KG1 (cell line): Measurements from ENCODE around the gene SLC31A2.
A peak's percentile ranks its signal among the peaks of the same experiment; 100 is the strongest.

Experiments
- DNase-seq: peaks from one replicate; lab custom pipeline; 2025; lab: John Stamatoyannopoulos, UW

SLC31A2 gene

DNA sequence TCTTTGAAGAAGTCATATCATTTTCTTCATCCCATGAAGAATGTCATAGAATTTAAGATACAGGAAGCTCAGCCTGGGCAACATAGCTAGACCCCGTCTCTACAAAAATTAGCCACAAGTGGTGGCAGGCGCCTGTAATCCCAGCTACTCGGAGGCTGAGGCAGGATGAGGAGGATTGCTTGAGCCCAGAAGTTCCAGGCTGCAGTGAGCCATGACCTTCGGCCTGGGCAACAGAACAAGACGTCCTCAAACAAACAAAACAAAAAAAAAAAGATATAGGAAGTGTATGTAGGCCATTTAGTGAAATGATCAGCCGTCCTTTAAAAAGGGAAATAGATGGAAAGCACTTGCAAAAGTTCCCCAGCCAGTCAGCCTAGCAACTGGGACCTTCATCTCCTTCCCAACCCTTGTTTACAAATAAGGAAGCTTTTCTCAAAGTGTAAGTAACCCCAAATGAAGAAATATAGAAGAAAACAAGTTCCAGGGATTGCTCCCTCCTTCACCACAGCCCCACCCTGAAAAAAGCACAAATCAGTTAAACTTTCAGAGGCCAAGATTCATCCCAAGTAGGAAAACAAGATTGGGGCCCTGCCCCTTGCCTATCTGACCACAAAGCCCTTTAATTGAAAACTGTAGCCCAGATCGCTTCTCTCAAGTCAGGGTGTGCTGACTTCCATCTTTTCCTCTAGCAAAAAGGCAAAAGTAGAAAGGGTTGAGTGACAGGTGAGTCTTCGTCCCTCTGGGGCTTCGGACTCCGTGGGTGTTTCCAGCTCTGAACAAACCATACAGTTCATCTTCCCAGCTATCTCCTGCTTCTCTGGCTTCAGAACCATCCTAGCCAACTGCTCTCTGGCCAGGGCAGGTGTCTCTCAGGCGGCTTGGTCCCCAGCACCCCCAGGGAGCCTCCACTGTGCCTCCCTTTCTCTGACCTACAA is 1.2 kb downstream of the SLC31A2 start:
- DNase-seq = no peak

GRCh38 chr9:113152699-113153098 is 1.9 kb downstream of the SLC31A2 start:
- DNase-seq = no peak

DNA sequence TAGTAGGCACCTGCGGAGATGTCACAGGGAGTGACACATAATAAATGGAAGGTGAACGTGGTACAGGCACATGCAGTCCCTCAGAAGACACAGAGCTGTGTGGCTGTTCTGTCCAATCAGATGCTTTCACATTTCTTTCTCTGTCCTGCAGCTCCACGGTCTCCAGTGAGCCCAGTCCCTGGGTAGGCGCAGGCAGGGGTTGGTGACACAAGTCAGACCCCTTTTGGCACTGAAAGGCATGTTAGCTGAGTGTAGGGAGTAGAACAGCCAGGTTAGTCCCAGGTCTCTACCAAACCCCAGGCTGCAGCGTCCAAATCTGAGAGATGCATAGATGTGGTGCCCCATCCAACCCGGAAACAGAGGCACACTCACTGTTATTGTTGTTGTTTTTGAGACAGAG is 2.8 kb downstream of the SLC31A2 start:
- no peak for DNase-seq

DNA sequence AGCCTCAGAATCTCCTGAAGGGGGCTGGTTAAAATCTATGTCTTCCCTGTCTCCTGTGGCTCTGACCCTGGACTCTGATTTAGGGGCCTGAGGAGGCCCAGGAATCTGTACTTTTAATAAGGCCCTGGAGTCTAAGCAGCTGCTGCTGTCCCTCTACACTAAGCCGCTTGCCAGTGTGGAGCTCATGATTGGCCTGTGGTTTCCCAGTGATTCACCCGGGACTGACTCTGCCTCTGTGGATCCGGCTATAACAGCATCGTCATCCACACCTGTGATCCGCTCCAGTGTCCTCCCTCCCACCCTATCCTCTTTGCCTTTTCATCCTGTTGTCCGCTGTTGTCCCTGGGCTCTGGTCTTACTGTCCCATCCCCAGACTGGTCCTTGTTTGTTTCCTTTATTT is 3.7 kb downstream of the SLC31A2 start:
- no peak for DNase-seq

DNA sequence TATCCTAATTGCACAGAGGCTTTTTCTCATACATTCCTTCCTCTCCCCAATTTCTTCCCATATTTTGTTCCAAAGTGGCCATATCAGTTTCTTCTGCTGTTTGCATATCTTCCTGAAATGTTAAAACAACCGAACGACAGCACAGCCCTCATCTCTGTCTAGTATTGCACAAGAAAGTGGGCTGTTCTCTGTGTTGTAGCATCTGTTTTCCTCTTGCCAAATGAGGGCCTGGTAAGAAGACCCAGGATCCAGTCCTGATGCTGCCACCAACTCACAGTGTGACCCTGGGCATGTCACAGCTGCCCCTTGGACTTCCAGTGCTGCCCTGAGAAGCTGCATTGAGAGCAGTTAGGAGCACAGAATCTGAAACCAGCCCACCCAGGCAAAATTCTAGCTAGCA is 4.1 kb downstream of the SLC31A2 start:
- DNase-seq = no peak

DNA sequence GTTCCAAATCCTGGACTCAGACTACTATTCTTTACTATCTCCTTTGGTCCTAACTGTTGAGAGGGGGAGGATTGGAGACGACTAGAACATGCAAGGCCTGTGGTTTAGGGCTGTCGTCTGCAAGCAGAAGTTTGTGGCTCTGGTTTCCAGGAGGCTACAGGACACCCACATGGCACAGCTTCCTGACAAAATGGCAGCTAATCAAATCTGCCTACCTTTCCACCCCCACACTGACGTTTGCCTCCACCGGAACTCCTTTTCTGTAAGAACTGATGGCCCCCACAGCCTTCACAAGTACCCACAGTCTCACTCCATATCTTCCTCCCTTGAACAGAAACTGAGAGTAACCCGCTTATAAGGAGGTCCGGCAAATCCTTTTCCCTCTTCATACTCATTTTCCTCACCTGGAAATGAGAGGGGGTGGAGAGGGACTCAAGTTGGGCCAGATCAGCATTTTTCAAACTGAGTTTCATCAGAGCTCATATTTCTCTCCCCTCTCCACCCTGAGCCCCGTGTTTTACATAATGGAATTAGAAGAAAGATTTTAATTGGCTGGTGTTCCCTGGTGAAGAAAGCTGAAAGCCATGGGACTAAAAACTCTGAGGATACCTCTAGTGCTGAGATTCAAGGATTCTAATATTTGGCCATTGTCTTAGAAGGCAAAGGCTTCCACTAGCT is 5.2 kb downstream of the SLC31A2 start:
- peak; percentile 56 for DNase-seq

GRCh38 chr9:113156880-113157279 is 6.1 kb downstream of the SLC31A2 start:
- DNase-seq = no peak

- no peak for DNase-seq
Measured at GRCh38 chr9:113158446-113158845, 7.6 kb downstream of the SLC31A2 start.

- DNase-seq = no peak
Measured at GRCh38 chr9:113160571-113160970, 9.8 kb downstream of the SLC31A2 start.

- no peak for DNase-seq
Measured at GRCh38 chr9:113163001-113163400, 12.2 kb downstream of the SLC31A2 start.

DNA sequence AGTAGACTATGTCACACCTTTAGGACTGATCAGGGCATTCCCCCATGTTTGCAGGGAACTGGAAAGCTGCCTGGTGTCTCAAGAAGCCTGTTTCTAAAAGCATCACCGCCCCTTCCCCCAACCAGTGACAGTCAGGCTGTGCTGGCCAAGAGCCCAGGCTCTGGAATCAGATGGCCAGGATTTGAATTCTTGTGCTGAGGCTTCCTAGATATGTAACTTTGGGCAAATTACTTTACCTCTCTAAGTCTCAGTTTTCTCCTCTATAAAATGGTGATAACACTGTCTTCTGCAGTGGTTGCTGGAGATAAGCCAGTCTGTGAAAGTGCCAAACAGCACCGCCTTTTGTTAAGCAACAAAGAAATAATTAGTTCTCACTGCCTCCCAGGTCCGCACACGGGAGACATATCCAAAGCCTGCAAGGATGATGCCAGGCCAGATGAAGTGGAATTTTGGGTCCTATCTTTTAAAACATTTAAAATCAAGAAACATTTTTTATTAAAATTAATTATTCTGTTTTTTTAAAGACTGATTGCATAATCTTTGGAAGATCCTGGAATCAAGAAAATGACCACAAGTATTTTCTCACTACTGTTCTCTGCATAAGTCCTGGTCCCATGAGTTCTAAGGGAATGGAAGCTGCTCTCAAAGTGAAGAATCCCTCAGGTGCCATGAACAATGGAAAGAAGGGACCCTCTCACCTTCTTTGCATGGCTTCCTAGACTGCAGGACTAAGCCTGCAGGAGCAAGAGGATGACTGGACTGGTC is 13.9 kb downstream of the SLC31A2 start:
- no peak for DNase-seq

DNA sequence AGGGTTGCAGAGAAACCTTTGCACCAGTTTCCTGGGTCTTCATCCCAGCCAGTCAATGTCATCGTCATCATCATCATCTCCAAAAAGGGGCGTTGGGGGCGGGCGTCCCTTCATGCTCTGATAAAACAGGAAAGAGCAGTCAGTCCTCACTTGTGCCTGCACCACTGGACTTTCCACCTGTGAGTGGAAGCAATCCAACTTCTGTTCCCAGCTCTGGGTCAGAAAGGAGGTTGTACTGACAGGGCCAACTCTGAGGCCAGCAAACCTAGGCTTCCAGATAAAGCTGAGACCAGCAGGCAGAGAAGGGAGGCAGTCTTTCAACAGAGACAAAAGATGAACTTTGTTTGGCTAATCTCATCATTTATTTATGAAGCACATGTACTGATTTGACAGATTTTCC is 15.2 kb downstream of the SLC31A2 start:
- DNase-seq = no peak

- no peak for DNase-seq
Measured at GRCh38 chr9:113168809-113169208, 18.0 kb downstream of the SLC31A2 start.

GRCh38 chr9:113173341-113173740 is 22.5 kb downstream of the SLC31A2 start:
- no peak for DNase-seq

- DNase-seq = no peak
Measured at GRCh38 chr9:113176803-113177202, 26.0 kb downstream of the SLC31A2 start.

GRCh38 chr9:113177251-113177650 is 26.4 kb downstream of the SLC31A2 start:
- no peak for DNase-seq

DNA sequence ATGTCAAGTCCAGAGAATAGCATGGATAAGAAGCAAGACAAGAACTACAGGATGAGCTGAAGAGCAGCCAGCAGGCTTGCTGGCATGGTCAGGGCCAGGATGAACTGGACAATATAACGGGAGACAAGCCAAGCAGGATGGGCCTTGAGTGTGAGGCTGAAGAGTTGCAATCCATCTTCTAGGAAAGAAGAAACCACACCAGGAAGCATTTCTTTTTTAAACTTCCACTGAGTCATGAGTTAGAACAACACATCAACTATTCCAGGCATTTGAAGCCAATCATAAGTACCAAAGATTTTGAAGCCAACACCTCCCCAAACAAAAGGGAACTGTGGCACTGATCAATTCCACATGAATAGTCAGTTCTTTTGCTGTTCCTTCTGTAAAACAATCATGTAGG is 27.3 kb downstream of the SLC31A2 start:
- DNase-seq = no peak

GRCh38 chr9:113179839-113180238 is 29.0 kb downstream of the SLC31A2 start:
- DNase-seq = no peak

DNA sequence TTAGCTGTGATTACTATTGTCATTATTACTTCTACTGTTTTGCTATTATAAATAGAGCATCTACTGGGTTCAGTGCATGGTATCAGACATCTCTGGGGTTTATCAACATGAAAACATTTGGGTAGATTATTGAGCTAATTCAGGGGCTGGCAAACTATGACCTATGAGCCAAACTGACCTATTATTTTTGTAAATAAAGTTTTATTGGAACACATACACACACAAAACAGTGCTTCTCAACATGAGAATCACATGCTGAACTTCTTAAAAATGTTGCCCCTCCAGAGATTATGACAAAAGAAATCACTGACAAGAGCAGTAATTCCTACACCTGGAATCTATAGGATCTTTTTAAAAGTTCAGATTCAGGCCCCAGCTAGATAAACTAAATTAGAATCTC is 30.4 kb downstream of the SLC31A2 start:
- no peak for DNase-seq

DNA sequence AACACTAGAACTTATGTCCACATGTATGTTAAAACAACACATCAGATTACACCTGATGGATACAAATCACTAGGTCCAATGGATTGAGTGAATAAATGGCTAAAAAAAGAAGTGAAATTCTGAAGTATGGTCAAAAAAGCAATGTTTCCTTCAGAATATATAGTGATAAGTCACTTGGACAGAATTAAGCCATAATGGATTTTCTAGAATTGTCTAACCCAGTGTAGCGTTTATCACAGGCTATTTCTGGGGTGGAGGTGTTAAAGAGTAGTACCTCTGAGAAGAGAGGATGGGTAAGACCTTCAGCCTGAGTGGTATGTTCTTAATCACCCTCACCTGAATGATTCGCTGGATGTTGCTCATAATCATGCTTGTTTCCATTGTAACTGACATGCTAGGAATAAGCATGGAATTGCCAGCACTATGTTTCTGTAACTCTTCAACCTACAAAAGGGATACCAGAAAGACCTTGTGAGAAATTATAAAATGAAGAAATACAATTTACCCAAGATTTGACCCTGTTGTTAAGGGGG is 33.2 kb downstream of the SLC31A2 start:
- no peak for DNase-seq

DNA sequence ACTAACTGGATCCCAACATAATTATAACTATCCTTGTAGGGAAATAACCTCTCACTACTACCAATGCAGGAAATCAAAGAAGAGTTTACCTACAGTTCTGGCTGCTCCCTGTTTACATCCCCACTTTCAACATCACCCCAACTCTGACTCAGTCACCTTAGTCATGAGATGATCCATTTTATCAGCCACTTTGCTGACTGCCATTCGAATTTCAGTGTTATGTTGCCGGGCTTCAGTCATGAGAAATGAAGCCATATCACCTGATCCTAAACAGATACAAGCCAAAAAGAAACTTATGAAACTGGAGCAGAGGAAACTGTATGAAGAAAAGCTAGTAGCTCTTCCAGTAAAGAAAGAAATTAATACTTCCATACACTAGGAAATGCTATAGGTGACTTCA is 33.7 kb downstream of the SLC31A2 start:
- no peak for DNase-seq

GRCh38 chr9:113185271-113185670 is 34.5 kb downstream of the SLC31A2 start:
- DNase-seq = no peak
